OCI-LY3 (cell line): ENCODE data around the gene COL9A1.

Experiments
- H2AFZ ChIP-seq: fragments of 200-600, 300-600 bp; shearing (Covaris generic); 2 replicates; pipeline ENCODE4 v1.6.0; 2014; ENCODE audit warnings: antibody characterized with exemption, low read depth, low read length
- H3K27ac ChIP-seq: fragments of 200-600, 300-600 bp; sonication (generic); 2 replicates; pipeline ENCODE4 v1.5.1; 2014; ENCODE audit warnings: mild to moderate bottlenecking, low read length, moderate library complexity, mixed read lengths
- H3K27me3 ChIP-seq: fragments of 200-600, 300-600 bp; sonication (generic); 2 replicates; pipeline ENCODE4 v1.6.1; 2014; ENCODE audit warnings: low read depth, low read length, mixed read lengths
- H3K36me3 ChIP-seq: fragments of 200-600, 300-600 bp; sonication (generic); replicated peaks from 2 replicates; pipeline ENCODE3; 2014; ENCODE audit warnings: low read depth, low read length, mixed read lengths
- H3K4me1 ChIP-seq: fragments of 300-600, 200-600 bp; sonication (generic); 2 replicates; pipeline ENCODE4 v1.6.1; 2014; ENCODE audit warnings: low read length, mixed read lengths
- H3K4me2 ChIP-seq: fragments of 200-600, 300-600 bp; sonication (generic); 2 replicates; pipeline ENCODE4 v1.6.1; 2014; ENCODE audit warnings: low read length, mixed read lengths
- H3K4me3 ChIP-seq: fragments of 300-600, 200-600 bp; sonication (generic); 2 replicates; pipeline ENCODE4 v1.5.1; 2014; ENCODE audit warnings: antibody characterized with exemption, mild to moderate bottlenecking, low read length, moderate library complexity
- H3K79me2 ChIP-seq: fragments of 300-600, 200-600 bp; shearing (Covaris generic); 2 replicates; pipeline ENCODE4 v1.6.1; 2014; ENCODE audit warnings: mild to moderate bottlenecking, low read length, mixed read lengths
- H3K9ac ChIP-seq: fragments of 300-600, 200-600 bp; shearing (Covaris generic); 2 replicates; pipeline ENCODE4 v1.6.0; 2014; ENCODE audit warnings: mild to moderate bottlenecking, low read length, moderate library complexity
- H3K9me3 ChIP-seq: fragments of 200-600, 300-600 bp; shearing (Covaris generic); 2 replicates; pipeline ENCODE4 v1.6.1; 2014; ENCODE audit warnings: low read length, mixed read lengths; ENCODE audit not compliant: insufficient read depth
- H4K20me1 ChIP-seq: fragments of 200-600, 300-600 bp; sonication (generic); 2 replicates; pipeline ENCODE4 v1.6.1; 2016; ENCODE audit warnings: low read length, mixed read lengths; ENCODE audit not compliant: insufficient read depth
- EZH2phosphoT487 ChIP-seq: fragments of 200-600 bp; shearing (Covaris generic); IDR thresholded peaks from 2 replicates; pipeline ENCODE4 v1.6.1; 2018; ENCODE audit warnings: antibody characterized with exemption, mixed run types, low read depth
- TF ChIP-seq, protein P1 (sequence below): fragments of 200-600, 300-600 bp; sonication (generic); IDR thresholded peaks from 2 replicates; pipeline ENCODE4 v1.5.1; 2014; ENCODE audit warnings: antibody characterized with exemption, low read length, low read depth

COL9A1 gene

DNA sequence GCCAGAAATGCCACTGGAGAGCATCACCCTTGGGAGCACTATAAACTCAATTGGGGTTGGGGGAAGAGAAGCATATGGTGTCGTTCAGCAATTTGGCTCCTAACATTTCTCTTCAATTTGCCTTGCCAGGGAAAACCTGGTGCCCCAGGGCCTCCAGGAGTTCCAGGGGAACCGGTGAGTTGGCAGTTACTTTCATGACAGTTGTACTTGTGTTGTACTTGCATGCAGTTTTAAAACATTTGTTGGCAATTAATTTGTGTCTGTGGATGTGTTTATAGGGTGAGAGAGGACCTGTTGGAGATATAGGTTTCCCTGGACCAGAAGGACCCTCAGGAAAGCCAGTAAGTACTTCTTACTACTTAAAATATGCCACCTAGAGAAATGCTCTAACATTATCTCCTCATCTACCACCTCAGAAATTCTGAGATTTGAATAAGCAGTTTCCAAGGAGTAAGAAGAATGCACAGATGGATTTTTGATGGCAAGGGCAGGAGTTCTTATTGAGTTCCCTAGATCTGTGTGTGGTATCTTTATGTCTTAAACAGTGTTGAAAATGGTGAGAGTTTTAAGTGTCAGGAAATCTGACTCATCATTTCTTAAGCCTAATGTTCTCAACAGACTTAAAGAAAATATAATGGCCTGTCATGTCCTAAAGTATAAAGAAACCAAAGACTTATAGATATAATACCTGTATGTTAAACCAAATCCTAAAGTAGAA lies 122.5 kb downstream of the COL9A1 start:
- H3K4me3 ChIP-seq, result no peak overlapping the region
- no peak for TF ChIP-seq EZH2phosphoT487
- TF ChIP-seq, protein P1, sequence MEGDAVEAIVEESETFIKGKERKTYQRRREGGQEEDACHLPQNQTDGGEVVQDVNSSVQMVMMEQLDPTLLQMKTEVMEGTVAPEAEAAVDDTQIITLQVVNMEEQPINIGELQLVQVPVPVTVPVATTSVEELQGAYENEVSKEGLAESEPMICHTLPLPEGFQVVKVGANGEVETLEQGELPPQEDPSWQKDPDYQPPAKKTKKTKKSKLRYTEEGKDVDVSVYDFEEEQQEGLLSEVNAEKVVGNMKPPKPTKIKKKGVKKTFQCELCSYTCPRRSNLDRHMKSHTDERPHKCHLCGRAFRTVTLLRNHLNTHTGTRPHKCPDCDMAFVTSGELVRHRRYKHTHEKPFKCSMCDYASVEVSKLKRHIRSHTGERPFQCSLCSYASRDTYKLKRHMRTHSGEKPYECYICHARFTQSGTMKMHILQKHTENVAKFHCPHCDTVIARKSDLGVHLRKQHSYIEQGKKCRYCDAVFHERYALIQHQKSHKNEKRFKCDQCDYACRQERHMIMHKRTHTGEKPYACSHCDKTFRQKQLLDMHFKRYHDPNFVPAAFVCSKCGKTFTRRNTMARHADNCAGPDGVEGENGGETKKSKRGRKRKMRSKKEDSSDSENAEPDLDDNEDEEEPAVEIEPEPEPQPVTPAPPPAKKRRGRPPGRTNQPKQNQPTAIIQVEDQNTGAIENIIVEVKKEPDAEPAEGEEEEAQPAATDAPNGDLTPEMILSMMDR, result no peak
- H3K36me3 ChIP-seq, result no peaks in the 10 kb centered on the region
- H3K4me1 ChIP-seq, result no peaks in the 10 kb centered on the region
- H3K79me2 ChIP-seq, result no peaks in the 10 kb centered on the region
- H3K9me3 ChIP-seq, result no peaks in the 10 kb centered on the region
- H3K9ac ChIP-seq, result no peak overlapping the region
- H3K4me2 ChIP-seq, result no peak overlapping the region
- H4K20me1 ChIP-seq, result no peaks in the 10 kb centered on the region
- no peak overlapping the region for H2AFZ ChIP-seq
- H3K27ac ChIP-seq, result no peak overlapping the region
- no peaks in the 10 kb centered on the region for H3K27me3 ChIP-seq

DNA sequence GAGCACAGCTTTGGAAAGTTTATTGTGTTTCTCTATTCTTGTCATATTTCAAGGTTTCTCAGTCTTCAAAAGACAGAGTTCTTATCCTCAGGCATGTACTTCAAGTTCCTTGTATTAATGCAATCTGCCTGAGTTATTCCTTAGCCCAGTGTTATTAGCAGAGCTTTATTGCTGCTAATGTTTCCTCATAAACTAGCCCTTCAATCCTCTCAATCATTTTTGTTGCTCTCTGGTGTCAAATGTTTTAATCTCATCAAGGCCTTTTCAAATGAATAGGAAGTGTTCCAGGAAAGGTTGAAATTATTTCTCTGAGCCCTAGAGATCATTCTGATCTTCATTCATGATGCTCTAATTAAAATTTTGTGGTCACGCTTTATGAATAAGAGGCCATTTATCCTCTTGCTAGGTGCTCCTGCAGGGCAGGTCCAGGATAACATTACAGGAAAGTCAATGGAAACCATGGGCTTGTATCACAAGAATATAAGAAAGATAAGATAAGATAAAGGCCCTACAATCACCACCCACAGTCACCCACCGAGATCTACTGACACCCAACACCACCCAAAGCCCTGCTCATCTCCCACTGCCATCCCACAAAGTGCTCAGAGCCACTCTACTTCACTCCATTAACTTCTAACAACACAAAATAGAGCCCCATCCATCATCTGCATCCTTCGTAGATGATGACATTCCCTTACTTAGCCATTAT lies 125.9 kb downstream of the COL9A1 start:
- H2AFZ ChIP-seq, result no peak overlapping the region
- no peak overlapping the region for H3K4me3 ChIP-seq
- no peak overlapping the region for H3K4me2 ChIP-seq
- H3K4me1 ChIP-seq, result no peaks in the 10 kb centered on the region
- no peaks in the 10 kb centered on the region for H4K20me1 ChIP-seq
- H3K9ac ChIP-seq, result no peak overlapping the region
- H3K79me2 ChIP-seq, result no peaks in the 10 kb centered on the region
- TF ChIP-seq, protein P1, result no peak
- no peak for TF ChIP-seq EZH2phosphoT487
- no peaks in the 10 kb centered on the region for H3K27me3 ChIP-seq
- no peaks in the 10 kb centered on the region for H3K36me3 ChIP-seq
- H3K27ac ChIP-seq, result no peak overlapping the region
- H3K9me3 ChIP-seq, result no peaks in the 10 kb centered on the region

DNA sequence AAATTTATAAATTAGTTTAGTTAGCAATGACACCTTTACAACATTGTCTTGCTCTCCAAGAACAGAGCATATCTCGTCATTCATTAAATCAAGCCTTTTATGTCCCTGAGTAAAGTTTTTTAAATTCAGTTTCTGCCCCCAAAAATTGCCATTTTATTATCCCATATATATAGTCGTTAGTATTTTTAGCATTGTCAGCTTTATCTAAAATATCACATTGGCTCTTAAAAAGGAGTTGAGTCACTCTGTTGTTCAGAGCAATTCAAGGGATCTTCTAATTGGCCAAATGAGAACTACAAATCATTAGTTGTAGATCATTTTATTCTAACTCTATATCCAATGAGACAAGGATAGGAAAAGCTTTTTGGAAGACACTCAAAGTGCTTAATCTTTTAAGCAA lies 127.1 kb downstream of the COL9A1 start:
- Histone ChIP-seq H3K9ac (no peak overlapping the region), H3K9me3 (no peaks in the 10 kb centered on the region), H3K27ac (no peak overlapping the region), H2AFZ (no peak overlapping the region), H3K36me3 (no peaks in the 10 kb centered on the region), H3K27me3 (no peaks in the 10 kb centered on the region), H3K4me1 (no peaks in the 10 kb centered on the region), H4K20me1 (no peaks in the 10 kb centered on the region), H3K4me2 (no peak overlapping the region), H3K4me3 (no peak overlapping the region), H3K79me2 (no peaks in the 10 kb centered on the region)
- no peak for TF ChIP-seq EZH2phosphoT487
- TF ChIP-seq, protein P1, result no peak

DNA sequence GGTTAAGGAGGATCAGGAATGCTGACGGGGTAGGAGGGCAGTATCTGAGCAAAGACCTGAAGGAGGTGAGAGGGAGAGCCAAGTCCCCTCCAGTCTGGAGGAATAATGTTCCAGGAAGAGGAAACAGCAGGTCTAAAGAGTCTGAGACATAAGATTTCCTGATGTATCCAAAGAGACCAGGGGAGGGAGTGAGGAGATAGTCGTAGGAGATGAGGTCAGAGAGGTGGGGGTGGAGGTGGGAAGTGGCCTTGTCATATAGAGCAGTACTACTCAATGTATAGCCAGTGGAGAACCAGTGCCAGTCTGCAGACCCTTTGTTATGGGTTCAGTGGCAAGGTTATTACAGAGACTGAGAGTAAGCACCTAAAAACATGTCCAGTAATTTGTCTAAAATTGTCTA lies 130.6 kb downstream of the COL9A1 start:
- Histone ChIP-seq H3K4me3 (no peak overlapping the region), H3K9ac (no peak overlapping the region), H2AFZ (no peak overlapping the region), H3K9me3 (no peaks in the 10 kb centered on the region), H3K4me2 (no peak overlapping the region), H4K20me1 (no peaks in the 10 kb centered on the region), H3K27ac (no peak overlapping the region), H3K36me3 (no peaks in the 10 kb centered on the region), H3K4me1 (no peaks in the 10 kb centered on the region), H3K27me3 (no peaks in the 10 kb centered on the region), H3K79me2 (no peaks in the 10 kb centered on the region)
- TF ChIP-seq EZH2phosphoT487, result no peak
- TF ChIP-seq, protein P1, result no peak
